Measurements from ENCODE around the gene TTN. TPM values are rescaled to one million over a fixed set of nuclear protein-coding genes. Genes with fewer than 3 reads are reported as not detected.

Gene TTN
- total RNA-seq, 1 experiment from 2014 or later, result 0.13 TPM

DNA sequence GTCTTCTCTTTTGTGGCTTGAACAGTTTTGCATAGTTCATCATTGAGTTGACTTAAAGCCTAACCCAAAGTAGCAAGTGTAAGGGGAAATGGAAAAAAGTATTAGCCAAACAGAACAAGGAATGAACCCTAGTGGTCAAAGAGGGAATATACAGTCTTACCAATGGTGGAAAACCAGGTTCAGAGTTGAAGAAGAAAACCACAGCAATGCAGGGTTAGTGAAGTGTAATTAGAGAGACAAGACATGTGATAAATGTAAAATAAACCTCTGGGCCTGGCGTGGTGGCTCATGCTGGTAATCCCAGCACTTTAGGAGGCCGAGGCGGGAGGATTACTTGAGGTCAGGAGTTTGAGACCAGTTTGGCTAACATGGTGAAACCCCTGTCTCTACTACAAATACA is 2.4 kb downstream of the TTN start:
- no TSS peak for BruUV-seq (replicated peaks)
- Histone ChIP-seq H3K36me3 (ENCODE audit: control insufficient read depth, insufficient read depth, low read length) (no peaks in the 10 kb centered on the region), H3K4me1 (ENCODE audit: control insufficient read depth, insufficient read depth, low read length) (no peaks in the 10 kb centered on the region), H3K9me3 (ENCODE audit: control insufficient read depth, insufficient read depth, low read depth, low read length) (no peaks in the 10 kb centered on the region), H3K27me3 (ENCODE audit: control insufficient read depth, insufficient read depth, low read length) (no peaks in the 10 kb centered on the region), H3K4me3 (ENCODE audit: low read depth in 2 of 2, low read length in 2 of 2) (no peak overlapping the region), H3K27ac (ENCODE audit: low read length) (no peak overlapping the region)
- CTCF ChIA-PET, result no interaction called here
- intact Hi-C loops (cut with micrococcal nuclease; ENCODE audit: unreplicated experiment) (no loop called here), in situ Hi-C loops (cut with HindIII; ENCODE audit: low pct_unique_long_range_greater_than_20kb, low sequenced_read_pairs) (no loop called here)
- POLR2A ChIA-PET, result no interaction called here
- ATAC-seq (no peak), DNase-seq (ENCODE audit: low read depth, low spot score) (no peak)
- TF ChIP-seq, protein P1, sequence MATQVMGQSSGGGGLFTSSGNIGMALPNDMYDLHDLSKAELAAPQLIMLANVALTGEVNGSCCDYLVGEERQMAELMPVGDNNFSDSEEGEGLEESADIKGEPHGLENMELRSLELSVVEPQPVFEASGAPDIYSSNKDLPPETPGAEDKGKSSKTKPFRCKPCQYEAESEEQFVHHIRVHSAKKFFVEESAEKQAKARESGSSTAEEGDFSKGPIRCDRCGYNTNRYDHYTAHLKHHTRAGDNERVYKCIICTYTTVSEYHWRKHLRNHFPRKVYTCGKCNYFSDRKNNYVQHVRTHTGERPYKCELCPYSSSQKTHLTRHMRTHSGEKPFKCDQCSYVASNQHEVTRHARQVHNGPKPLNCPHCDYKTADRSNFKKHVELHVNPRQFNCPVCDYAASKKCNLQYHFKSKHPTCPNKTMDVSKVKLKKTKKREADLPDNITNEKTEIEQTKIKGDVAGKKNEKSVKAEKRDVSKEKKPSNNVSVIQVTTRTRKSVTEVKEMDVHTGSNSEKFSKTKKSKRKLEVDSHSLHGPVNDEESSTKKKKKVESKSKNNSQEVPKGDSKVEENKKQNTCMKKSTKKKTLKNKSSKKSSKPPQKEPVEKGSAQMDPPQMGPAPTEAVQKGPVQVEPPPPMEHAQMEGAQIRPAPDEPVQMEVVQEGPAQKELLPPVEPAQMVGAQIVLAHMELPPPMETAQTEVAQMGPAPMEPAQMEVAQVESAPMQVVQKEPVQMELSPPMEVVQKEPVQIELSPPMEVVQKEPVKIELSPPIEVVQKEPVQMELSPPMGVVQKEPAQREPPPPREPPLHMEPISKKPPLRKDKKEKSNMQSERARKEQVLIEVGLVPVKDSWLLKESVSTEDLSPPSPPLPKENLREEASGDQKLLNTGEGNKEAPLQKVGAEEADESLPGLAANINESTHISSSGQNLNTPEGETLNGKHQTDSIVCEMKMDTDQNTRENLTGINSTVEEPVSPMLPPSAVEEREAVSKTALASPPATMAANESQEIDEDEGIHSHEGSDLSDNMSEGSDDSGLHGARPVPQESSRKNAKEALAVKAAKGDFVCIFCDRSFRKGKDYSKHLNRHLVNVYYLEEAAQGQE (IDR thresholded peaks at IDR 0.05; ENCODE audit: insufficient read depth in 1 of 2, low read depth in 2 of 2, low read length in 1 of 2), result no peak
- TF ChIP-seq, protein P2, sequence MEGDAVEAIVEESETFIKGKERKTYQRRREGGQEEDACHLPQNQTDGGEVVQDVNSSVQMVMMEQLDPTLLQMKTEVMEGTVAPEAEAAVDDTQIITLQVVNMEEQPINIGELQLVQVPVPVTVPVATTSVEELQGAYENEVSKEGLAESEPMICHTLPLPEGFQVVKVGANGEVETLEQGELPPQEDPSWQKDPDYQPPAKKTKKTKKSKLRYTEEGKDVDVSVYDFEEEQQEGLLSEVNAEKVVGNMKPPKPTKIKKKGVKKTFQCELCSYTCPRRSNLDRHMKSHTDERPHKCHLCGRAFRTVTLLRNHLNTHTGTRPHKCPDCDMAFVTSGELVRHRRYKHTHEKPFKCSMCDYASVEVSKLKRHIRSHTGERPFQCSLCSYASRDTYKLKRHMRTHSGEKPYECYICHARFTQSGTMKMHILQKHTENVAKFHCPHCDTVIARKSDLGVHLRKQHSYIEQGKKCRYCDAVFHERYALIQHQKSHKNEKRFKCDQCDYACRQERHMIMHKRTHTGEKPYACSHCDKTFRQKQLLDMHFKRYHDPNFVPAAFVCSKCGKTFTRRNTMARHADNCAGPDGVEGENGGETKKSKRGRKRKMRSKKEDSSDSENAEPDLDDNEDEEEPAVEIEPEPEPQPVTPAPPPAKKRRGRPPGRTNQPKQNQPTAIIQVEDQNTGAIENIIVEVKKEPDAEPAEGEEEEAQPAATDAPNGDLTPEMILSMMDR (IDR thresholded peaks at IDR 0.05), result peak; percentile 65

DNA sequence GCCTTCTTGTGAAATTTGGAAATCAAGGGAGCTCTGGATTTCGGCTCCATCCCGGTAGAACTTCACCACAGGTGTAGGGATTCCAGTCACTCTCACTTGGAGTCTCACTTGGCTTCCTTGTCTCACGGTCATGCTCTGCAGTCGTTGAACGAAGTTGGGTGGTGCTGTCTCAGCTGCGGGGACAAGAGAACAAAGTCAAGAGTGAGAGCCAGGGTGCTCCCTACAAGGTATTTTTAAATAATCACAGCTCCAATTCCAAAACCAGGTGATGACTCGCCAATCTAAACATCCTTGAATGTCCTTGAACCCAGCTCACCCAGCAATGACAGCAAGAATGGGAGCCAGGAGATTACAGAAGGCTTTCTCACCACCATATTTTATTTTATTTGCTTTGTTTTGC is 6.7 kb downstream of the TTN start:
- DNase-seq (ENCODE audit: low read depth, low spot score) (no peak), ATAC-seq (no peak)
- H3K4me3 ChIP-seq (ENCODE audit: low read depth in 2 of 2, low read length in 2 of 2), result no peak overlapping the region
- no peak overlapping the region for H3K27ac ChIP-seq (ENCODE audit: low read length)
- intact Hi-C loops (cut with micrococcal nuclease; ENCODE audit: unreplicated experiment), result no loop called here
- ChIA-PET POLR2A (no interaction called here), CTCF (interaction anchor here (1.2 kb wide), 1 partner anchor 329 kb away, joined by 3 read pairs; no protein-coding TSS in a partner anchor)
- TF ChIP-seq POLR2AphosphoS5 (IDR thresholded peaks at IDR 0.05; ENCODE audit: low read depth, low read length), result no peak
- TF ChIP-seq, protein P2 (IDR thresholded peaks at IDR 0.05), result no peak
- TF ChIP-seq TCF7L2 (IDR thresholded peaks at IDR 0.05; ENCODE audit: low read depth, low read length), result no peak
- TF ChIP-seq, protein P1 (IDR thresholded peaks at IDR 0.05; ENCODE audit: insufficient read depth in 1 of 2, low read depth in 2 of 2, low read length in 1 of 2), result no peak
- TF ChIP-seq SIN3A (IDR thresholded peaks at IDR 0.05; ENCODE audit: borderline replicate concordance, insufficient read depth, low read depth, low read length), result no peak
- no TSS peak for BruUV-seq (replicated peaks)
- H3K4me1 ChIP-seq (ENCODE audit: control insufficient read depth, insufficient read depth, low read length), result no peaks in the 10 kb centered on the region
- H3K36me3 ChIP-seq (ENCODE audit: control insufficient read depth, insufficient read depth, low read length), result no peaks in the 10 kb centered on the region
- no peaks in the 10 kb centered on the region for H3K27me3 ChIP-seq (ENCODE audit: control insufficient read depth, insufficient read depth, low read length)
- in situ Hi-C loops (cut with HindIII; ENCODE audit: low pct_unique_long_range_greater_than_20kb, low sequenced_read_pairs), result no loop called here
- no peaks in the 10 kb centered on the region; the same call in 1 of the 2 replicates for H3K9me3 ChIP-seq (ENCODE audit: control insufficient read depth, insufficient read depth, low read depth, low read length)

All from Panc1 (cell line).